GM18511 (cell line): ENCODE measurements around the gene PDK2.

Experiments used
- ATAC-seq: cut with Tn5 transposase; IDR thresholded peaks from one replicate; pipeline ENCODE4 v1.9.1; 2021; ENCODE audit warnings: mild to moderate bottlenecking, moderate library complexity; ENCODE audit not compliant: unreplicated experiment

The PDK2 gene

GRCh38 chr17:50133769-50134099 lies 38.6 kb downstream of the PDK2 start:
- no peak for ATAC-seq

GRCh38 chr17:50134206-50135110 lies 39.3 kb downstream of the PDK2 start:
- ATAC-seq, result no peak

- ATAC-seq, result no peak
Observed at GRCh38 chr17:50135316-50136095, 40.4 kb downstream of the PDK2 start.

GRCh38 chr17:50136096-50136687 lies 41.0 kb downstream of the PDK2 start:
- ATAC-seq, result no peak

GRCh38 chr17:50137042-50137441 lies 41.9 kb downstream of the PDK2 start:
- ATAC-seq, result no peak

- no peak for ATAC-seq
Observed at GRCh38 chr17:50139185-50139783, 44.1 kb downstream of the PDK2 start.

GRCh38 chr17:50139950-50140885 lies 45.1 kb downstream of the PDK2 start:
- ATAC-seq, result no peak

- no peak for ATAC-seq
Observed at GRCh38 chr17:50141026-50141744, 46.0 kb downstream of the PDK2 start.

GRCh38 chr17:50141745-50142110 lies 46.6 kb downstream of the PDK2 start:
- no peak for ATAC-seq

- no peak for ATAC-seq
Observed at GRCh38 chr17:50143461-50144176, 48.5 kb downstream of the PDK2 start.

- ATAC-seq, result no peak
Observed at GRCh38 chr17:50144355-50144754, 49.2 kb downstream of the PDK2 start.

GRCh38 chr17:50144845-50145531 lies 49.8 kb downstream of the PDK2 start:
- no peak for ATAC-seq

- ATAC-seq, result no peak
Observed at GRCh38 chr17:50145532-50146229, 50.5 kb downstream of the PDK2 start.

GRCh38 chr17:50146230-50146926 lies 51.2 kb downstream of the PDK2 start:
- ATAC-seq, result no peak

GRCh38 chr17:50146927-50147665 lies 51.9 kb downstream of the PDK2 start:
- ATAC-seq, result no peak

- ATAC-seq, result no peak
Observed at GRCh38 chr17:50147841-50148225, 52.7 kb downstream of the PDK2 start.
